Measurements from ENCODE around the gene DPYD. TPM values are rescaled to one million over a fixed set of nuclear protein-coding genes. Genes with fewer than 3 reads are reported as not detected.

DPYD gene
- total RNA-seq, 1 donor from 2014 or later: 9.2 TPM

DNA sequence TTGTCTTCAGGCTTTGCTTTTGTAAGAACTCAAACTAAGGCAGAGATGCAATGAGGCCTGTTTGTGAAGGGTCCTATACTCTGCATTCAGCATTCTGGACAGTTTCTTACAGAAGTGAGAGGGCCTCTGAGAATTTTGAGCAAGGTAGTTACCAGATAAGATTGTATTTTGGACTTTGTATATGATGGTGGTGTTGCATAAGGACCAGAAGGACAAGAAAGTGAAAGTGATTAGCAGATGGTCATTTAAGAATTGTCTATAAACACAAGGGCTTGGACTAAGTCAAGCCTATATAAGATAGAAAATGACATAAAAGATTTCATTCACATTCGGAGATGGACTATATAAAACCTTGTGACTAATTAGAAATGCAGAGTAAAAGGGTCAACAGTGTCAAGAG lies 662.2 kb downstream of the DPYD start:
- H3K36me3 ChIP-seq: no peaks in the 10 kb centered on the region
- H3K4me3 ChIP-seq: no peak overlapping the region
- H3K9me3 ChIP-seq (replicated peaks): no peaks in the 10 kb centered on the region
- no peaks in the 10 kb centered on the region for H3K27me3 ChIP-seq (ENCODE audit: low read depth)
- TF ChIP-seq, protein P1, sequence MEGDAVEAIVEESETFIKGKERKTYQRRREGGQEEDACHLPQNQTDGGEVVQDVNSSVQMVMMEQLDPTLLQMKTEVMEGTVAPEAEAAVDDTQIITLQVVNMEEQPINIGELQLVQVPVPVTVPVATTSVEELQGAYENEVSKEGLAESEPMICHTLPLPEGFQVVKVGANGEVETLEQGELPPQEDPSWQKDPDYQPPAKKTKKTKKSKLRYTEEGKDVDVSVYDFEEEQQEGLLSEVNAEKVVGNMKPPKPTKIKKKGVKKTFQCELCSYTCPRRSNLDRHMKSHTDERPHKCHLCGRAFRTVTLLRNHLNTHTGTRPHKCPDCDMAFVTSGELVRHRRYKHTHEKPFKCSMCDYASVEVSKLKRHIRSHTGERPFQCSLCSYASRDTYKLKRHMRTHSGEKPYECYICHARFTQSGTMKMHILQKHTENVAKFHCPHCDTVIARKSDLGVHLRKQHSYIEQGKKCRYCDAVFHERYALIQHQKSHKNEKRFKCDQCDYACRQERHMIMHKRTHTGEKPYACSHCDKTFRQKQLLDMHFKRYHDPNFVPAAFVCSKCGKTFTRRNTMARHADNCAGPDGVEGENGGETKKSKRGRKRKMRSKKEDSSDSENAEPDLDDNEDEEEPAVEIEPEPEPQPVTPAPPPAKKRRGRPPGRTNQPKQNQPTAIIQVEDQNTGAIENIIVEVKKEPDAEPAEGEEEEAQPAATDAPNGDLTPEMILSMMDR (IDR thresholded peaks at IDR 0.05; ENCODE audit: borderline replicate concordance): no peak
- H3K4me1 ChIP-seq: no peaks in the 10 kb centered on the region
- H3K27ac ChIP-seq (replicated peaks): no peak overlapping the region
- intact Hi-C loops (cut with micrococcal nuclease): no loop called here
- DNase-seq: no peak

DNA sequence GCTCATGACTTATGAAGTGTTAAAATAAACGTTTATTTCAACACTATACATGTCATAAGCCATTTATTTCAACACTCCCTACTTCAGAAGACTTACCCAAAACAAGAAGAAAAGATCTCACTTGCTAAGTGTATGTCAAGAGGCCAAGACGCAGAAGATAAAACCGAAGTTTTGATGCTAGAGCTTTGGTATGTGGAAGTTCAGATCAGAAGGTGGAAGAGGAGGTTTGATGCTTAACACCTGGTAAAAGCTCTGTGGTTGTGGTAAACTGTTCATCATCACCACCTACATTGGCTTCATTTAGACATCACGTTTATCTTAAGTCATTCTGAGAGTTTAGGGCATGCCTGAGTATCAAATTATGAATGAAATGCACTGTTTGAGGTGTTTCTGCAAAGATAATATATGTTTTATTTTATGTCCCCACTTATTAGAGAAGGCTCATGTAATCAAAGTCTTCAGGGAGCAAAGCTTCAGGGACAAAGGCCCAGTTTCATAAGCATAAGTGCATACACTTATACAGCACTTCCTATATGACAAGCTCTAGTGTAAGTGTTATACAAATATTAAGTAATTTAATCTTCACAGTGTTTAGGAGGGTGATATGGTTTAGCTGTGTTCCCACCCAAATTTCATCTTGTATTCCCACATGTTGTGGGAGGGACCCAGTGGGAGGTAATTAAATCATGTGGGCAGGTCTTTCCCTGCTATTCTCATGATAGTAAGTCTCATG lies 665.9 kb downstream of the DPYD start:
- H3K27ac ChIP-seq (replicated peaks): no peak overlapping the region
- DNase-seq: no peak
- TF ChIP-seq, protein P1 (IDR thresholded peaks at IDR 0.05; ENCODE audit: borderline replicate concordance): no peak
- intact Hi-C loops (cut with micrococcal nuclease): no loop called here
- H3K27me3 ChIP-seq (ENCODE audit: low read depth): no peaks in the 10 kb centered on the region
- H3K9me3 ChIP-seq (replicated peaks): no peaks in the 10 kb centered on the region
- no peak overlapping the region for H3K4me3 ChIP-seq
- H3K4me1 ChIP-seq: no peaks in the 10 kb centered on the region
- peaks cover 5% of the 10 kb centered on the region for H3K36me3 ChIP-seq

DNA sequence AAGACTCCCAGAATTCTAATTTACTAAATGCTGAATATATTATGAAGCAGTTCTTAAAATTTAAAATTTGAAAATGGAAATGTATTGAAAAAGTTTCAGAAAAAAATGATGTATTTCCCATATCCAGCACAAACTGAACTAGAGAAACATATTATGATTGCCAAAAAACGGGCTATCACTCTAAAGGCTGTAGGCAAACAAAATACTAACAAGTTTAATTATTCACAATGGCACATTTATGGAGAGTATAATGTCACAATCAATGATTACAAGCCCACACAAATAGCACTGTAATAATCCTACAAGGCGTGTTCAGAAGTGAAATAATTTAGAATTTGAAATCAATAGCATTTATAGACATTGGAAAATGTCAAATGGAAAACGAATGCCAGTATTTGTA lies 667.9 kb downstream of the DPYD start:
- peaks cover 5% of the 10 kb centered on the region for H3K9me3 ChIP-seq (replicated peaks)
- TF ChIP-seq, protein P1 (IDR thresholded peaks at IDR 0.05; ENCODE audit: borderline replicate concordance): no peak
- H3K36me3 ChIP-seq: peaks cover 5% of the 10 kb centered on the region
- no peaks in the 10 kb centered on the region for H3K27me3 ChIP-seq (ENCODE audit: low read depth)
- intact Hi-C loops (cut with micrococcal nuclease): no loop called here
- DNase-seq: no peak
- H3K27ac ChIP-seq (replicated peaks): no peak overlapping the region
- no peak overlapping the region for H3K4me3 ChIP-seq
- H3K4me1 ChIP-seq: no peaks in the 10 kb centered on the region

DNA sequence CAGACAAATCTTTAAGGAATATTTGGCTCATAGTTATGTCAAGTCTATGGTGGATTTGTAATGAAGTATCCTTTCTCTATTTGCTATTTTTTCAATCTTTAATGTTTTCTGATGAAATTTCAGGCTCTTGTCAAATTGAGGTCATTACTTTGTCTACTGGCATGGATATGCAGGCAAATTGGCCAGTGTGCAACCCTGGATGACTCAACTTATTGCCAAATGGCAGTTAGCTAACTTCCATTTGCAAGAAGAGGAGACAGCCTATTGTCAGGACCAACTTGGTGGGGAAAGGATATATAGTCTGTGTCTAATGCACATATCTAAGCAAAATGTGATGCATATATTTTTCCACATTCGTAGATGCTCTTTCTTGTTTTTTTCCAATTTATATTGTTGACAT lies 668.8 kb downstream of the DPYD start:
- Histone ChIP-seq H3K36me3 (peaks cover 5% of the 10 kb centered on the region), H3K9me3 (replicated peaks) (peaks cover 5% of the 10 kb centered on the region), H3K27ac (replicated peaks) (no peak overlapping the region), H3K4me3 (no peak overlapping the region), H3K4me1 (peaks cover 8% of the 10 kb centered on the region), H3K27me3 (ENCODE audit: low read depth) (no peaks in the 10 kb centered on the region)
- intact Hi-C loops (cut with micrococcal nuclease): no loop called here
- DNase-seq: no peak
- TF ChIP-seq, protein P1 (IDR thresholded peaks at IDR 0.05; ENCODE audit: borderline replicate concordance): no peak

DNA sequence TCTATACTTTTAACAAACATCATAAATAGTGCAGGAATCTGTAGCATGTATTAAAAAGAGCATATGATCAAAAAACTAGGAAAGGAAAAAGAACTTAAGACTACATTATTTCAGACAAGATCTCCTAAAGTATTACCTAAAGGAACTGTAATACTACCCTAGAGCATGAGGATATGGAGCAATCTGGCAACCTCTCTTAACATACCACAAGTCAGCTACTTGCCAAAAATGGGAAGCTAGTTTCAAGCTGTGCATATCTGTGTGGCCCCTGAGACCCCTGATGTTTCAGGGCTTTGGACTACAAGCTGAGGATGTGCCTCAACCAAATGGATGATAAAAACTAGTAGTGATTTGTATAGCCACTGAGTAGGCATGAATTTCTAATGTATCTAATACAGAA lies 673.6 kb downstream of the DPYD start:
- TF ChIP-seq, protein P1 (IDR thresholded peaks at IDR 0.05; ENCODE audit: borderline replicate concordance): no peak
- intact Hi-C loops (cut with micrococcal nuclease): no loop called here

More for the DNA sequence above, 673.6 kb downstream of the DPYD start:
- no peak overlapping the region for H3K27ac ChIP-seq (replicated peaks)
- H3K9me3 ChIP-seq (replicated peaks): peaks cover 5% of the 10 kb centered on the region
- H3K36me3 ChIP-seq: peaks cover 5% of the 10 kb centered on the region
- H3K4me1 ChIP-seq: peaks cover 30% of the 10 kb centered on the region
- H3K4me3 ChIP-seq: no peak overlapping the region
- H3K27me3 ChIP-seq (ENCODE audit: low read depth): no peaks in the 10 kb centered on the region
- DNase-seq: no peak
